ENCODE results near the gene TRMO. TPM values are rescaled to one million over a fixed set of nuclear protein-coding genes. Genes with fewer than 3 reads are reported as not detected.
"Not testable (repeated sequence)": the region's sequence is repeated elsewhere in the genome, so short reads cannot be mapped to it uniquely, and the experiment has no call there.

Gene TRMO
- total and polyA plus RNA-seq, 5 donors, result 5.3 to 9.5 (median 7.8) TPM

GRCh38 chr9:97959585-97959984 lies 37.3 kb upstream of the TRMO start:
- ATAC-seq, result no peak
- Histone ChIP-seq H3K4me1 (ENCODE audit: control insufficient read depth, insufficient read depth, low read length) (peaks cover 2% of the 10 kb centered on the region), H3K9me3 (ENCODE audit: control insufficient read depth, low read length) (no peaks in the 10 kb centered on the region), H3K27ac (ENCODE audit: low read length) (no peak overlapping the region), H3K4me3 (ENCODE audit: low read length) (no peak overlapping the region), H3K27me3 (ENCODE audit: control insufficient read depth, insufficient read depth) (no peaks in the 10 kb centered on the region)
- intact Hi-C loops (cut with DNase I), result no loop called here
- no peak for DNase-seq

- no peaks in the 10 kb centered on the region for H3K27me3 ChIP-seq (ENCODE audit: control insufficient read depth, insufficient read depth)
- H3K4me1 ChIP-seq (ENCODE audit: control insufficient read depth, insufficient read depth, low read length), result peaks cover 2% of the 10 kb centered on the region
- DNase-seq (no peak), ATAC-seq (no peak)
- no peaks in the 10 kb centered on the region for H3K9me3 ChIP-seq (ENCODE audit: control insufficient read depth, low read length)
- 74% methylated on average over 5 of the region's 5 CpGs for WGBS
- H3K4me3 ChIP-seq (ENCODE audit: low read length), result no peak overlapping the region
- intact Hi-C loops (cut with DNase I), result no loop called here
- no peak overlapping the region for H3K27ac ChIP-seq (ENCODE audit: low read length)
These were observed 36.7 kb upstream of the TRMO start for GRCh38 chr9:97958812-97959511.

- peaks cover 2% of the 10 kb centered on the region for H3K4me1 ChIP-seq (ENCODE audit: control insufficient read depth, insufficient read depth, low read length)
- H3K4me3 ChIP-seq (ENCODE audit: low read length), result no peak overlapping the region
- H3K9me3 ChIP-seq (ENCODE audit: control insufficient read depth, low read length), result no peaks in the 10 kb centered on the region
- ATAC-seq (no peak), DNase-seq (no peak)
- intact Hi-C loops (cut with DNase I), result no loop called here
- no peak overlapping the region for H3K27ac ChIP-seq (ENCODE audit: low read length)
- H3K27me3 ChIP-seq (ENCODE audit: control insufficient read depth, insufficient read depth), result no peaks in the 10 kb centered on the region
These were observed 34.0 kb upstream of the TRMO start for GRCh38 chr9:97956331-97956730.

- no peaks in the 10 kb centered on the region for H3K9me3 ChIP-seq (ENCODE audit: control insufficient read depth, low read length)
- ATAC-seq (no peak), DNase-seq (no peak)
- no peaks in the 10 kb centered on the region for H3K4me1 ChIP-seq (ENCODE audit: control insufficient read depth, insufficient read depth, low read length)
- H3K27ac ChIP-seq (ENCODE audit: low read length), result no peak overlapping the region
- H3K4me3 ChIP-seq (ENCODE audit: low read length), result no peak overlapping the region
- no peaks in the 10 kb centered on the region for H3K27me3 ChIP-seq (ENCODE audit: control insufficient read depth, insufficient read depth)
- intact Hi-C loops (cut with DNase I), result no loop called here
These were observed 32.3 kb upstream of the TRMO start for GRCh38 chr9:97954550-97954989.

DNA sequence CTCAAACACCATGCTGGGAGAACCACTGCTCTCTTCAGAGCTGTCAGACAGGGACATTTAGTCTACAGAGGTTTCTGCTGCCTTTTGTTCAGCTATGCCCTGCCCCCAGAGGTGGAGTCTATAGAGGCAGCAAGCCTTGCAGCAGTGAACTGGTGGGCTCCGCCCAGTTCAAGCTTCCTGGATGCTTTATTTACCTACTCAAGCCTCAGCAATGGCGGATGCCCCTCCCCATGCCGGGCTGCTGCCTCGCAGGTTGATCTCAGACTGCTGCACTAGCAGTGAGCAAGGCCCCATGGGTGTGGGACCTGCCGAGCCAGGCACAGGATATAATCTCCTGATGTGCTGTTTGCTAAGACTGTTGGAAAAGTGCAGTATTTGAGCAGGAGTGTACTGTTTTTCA lies 28.6 kb upstream of the TRMO start:
- H3K27me3 ChIP-seq (ENCODE audit: control insufficient read depth, insufficient read depth); H3K9me3 ChIP-seq (ENCODE audit: control insufficient read depth, low read length); H3K4me3 ChIP-seq (ENCODE audit: low read length); ATAC-seq; intact Hi-C loops (cut with DNase I); H3K4me1 ChIP-seq (ENCODE audit: control insufficient read depth, insufficient read depth, low read length); H3K27ac ChIP-seq (ENCODE audit: low read length); DNase-seq: not testable (repeated sequence)
- WGBS, result 80% methylated on average over 5 of the region's 5 CpGs

- intact Hi-C loops (cut with DNase I); DNase-seq; H3K4me1 ChIP-seq (ENCODE audit: control insufficient read depth, insufficient read depth, low read length); H3K4me3 ChIP-seq (ENCODE audit: low read length); H3K27ac ChIP-seq (ENCODE audit: low read length); ATAC-seq; H3K9me3 ChIP-seq (ENCODE audit: control insufficient read depth, low read length); H3K27me3 ChIP-seq (ENCODE audit: control insufficient read depth, insufficient read depth): not testable (repeated sequence)
- WGBS, result 48% methylated on average over 2 of the region's 2 CpGs
These were observed 24.8 kb upstream of the TRMO start for GRCh38 chr9:97947094-97947493.

DNA sequence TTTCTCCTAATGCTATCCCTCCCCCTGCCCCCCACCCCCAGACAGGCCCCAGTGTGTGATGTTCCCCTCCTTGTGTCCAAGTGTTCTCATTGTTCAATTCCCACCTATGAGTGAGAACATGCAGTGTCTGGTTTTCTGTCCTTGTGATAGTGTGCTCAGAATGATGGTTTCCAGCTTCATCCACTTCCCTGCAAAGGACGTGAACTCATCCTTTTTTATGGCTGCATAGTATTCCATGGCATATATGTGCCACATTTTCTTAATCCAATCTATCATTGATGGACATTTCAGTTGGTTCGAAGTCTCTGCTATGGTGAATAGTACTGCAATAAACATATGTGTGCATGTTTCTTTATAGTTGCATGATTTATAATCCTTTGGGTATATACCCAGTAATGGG lies 23.2 kb upstream of the TRMO start:
- H3K4me3 ChIP-seq (ENCODE audit: low read length); H3K27me3 ChIP-seq (ENCODE audit: control insufficient read depth, insufficient read depth); H3K27ac ChIP-seq (ENCODE audit: low read length); DNase-seq; H3K9me3 ChIP-seq (ENCODE audit: control insufficient read depth, low read length); intact Hi-C loops (cut with DNase I); ATAC-seq; H3K4me1 ChIP-seq (ENCODE audit: control insufficient read depth, insufficient read depth, low read length): not testable (repeated sequence)
- WGBS, result 79% methylated on average over 2 of the region's 2 CpGs

- intact Hi-C loops (cut with DNase I), result no loop called here
- Histone ChIP-seq H3K9me3 (ENCODE audit: control insufficient read depth, low read length) (no peaks in the 10 kb centered on the region), H3K27me3 (ENCODE audit: control insufficient read depth, insufficient read depth) (no peaks in the 10 kb centered on the region), H3K4me3 (ENCODE audit: low read length) (no peak overlapping the region), H3K4me1 (ENCODE audit: control insufficient read depth, insufficient read depth, low read length) (no peaks in the 10 kb centered on the region), H3K27ac (ENCODE audit: low read length) (no peak overlapping the region)
- DNase-seq (no peak), ATAC-seq (no peak)
- WGBS, result 77% methylated on average over 3 of the region's 3 CpGs
These were observed 22.3 kb upstream of the TRMO start for GRCh38 chr9:97944612-97945011.

DNA sequence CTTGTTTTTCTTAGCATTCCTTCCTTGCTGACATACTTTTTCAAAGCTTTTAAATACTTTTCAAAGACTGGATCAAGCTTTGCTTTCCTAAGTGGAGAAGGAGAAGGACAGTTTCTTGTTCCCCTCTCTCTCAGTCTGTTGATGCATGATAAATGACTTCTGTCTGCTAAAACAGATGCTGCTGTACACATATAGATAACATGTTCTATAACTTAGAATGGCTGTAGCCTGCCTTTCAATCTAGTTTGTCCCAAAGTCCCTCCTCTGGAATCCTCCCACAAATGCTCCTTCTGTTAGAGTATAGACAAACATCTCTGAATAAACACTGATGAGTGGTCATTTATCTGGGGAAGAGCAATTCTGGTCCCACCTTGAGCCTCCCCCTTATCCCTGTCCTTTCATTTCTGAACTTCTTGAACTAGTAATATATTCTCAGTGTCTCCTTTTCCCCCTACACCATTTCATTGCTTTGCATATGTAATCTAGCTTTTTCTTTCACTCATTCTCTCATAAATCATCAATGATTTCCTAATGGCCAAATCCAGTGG lies 21.1 kb upstream of the TRMO start:
- intact Hi-C loops (cut with DNase I), result no loop called here
- ATAC-seq (no peak), DNase-seq (no peak)
- H3K27ac ChIP-seq (ENCODE audit: low read length), result no peak overlapping the region
- H3K4me3 ChIP-seq (ENCODE audit: low read length), result no peak overlapping the region
- no peaks in the 10 kb centered on the region for H3K27me3 ChIP-seq (ENCODE audit: control insufficient read depth, insufficient read depth)
- H3K4me1 ChIP-seq (ENCODE audit: control insufficient read depth, insufficient read depth, low read length), result no peaks in the 10 kb centered on the region
- no peaks in the 10 kb centered on the region for H3K9me3 ChIP-seq (ENCODE audit: control insufficient read depth, low read length)

GRCh38 chr9:97941323-97941722 lies 19.0 kb upstream of the TRMO start:
- WGBS, result 83% methylated on average over 1 of the region's 1 CpG
- Histone ChIP-seq H3K4me1 (ENCODE audit: control insufficient read depth, insufficient read depth, low read length) (no peaks in the 10 kb centered on the region), H3K27ac (ENCODE audit: low read length) (no peak overlapping the region), H3K4me3 (ENCODE audit: low read length) (no peak overlapping the region), H3K9me3 (ENCODE audit: control insufficient read depth, low read length) (no peaks in the 10 kb centered on the region), H3K27me3 (ENCODE audit: control insufficient read depth, insufficient read depth) (no peaks in the 10 kb centered on the region)
- intact Hi-C loops (cut with DNase I), result no loop called here
- no peak for DNase-seq
- ATAC-seq, result no peak

GRCh38 chr9:97940741-97941140 lies 18.4 kb upstream of the TRMO start:
- ATAC-seq (no peak), DNase-seq (no peak)

GRCh38 chr9:97940233-97940632 lies 17.9 kb upstream of the TRMO start:
- H3K27ac ChIP-seq (ENCODE audit: low read length), result no peak overlapping the region
- H3K4me3 ChIP-seq (ENCODE audit: low read length), result no peak overlapping the region
- H3K4me1 ChIP-seq (ENCODE audit: control insufficient read depth, insufficient read depth, low read length), result no peaks in the 10 kb centered on the region
- intact Hi-C loops (cut with DNase I), result no loop called here
- no peak for ATAC-seq
- no peak for DNase-seq
- H3K27me3 ChIP-seq (ENCODE audit: control insufficient read depth, insufficient read depth), result peaks cover 6% of the 10 kb centered on the region
- no peaks in the 10 kb centered on the region for H3K9me3 ChIP-seq (ENCODE audit: control insufficient read depth, low read length)

More at GRCh38 chr9:97940741-97941140, 18.4 kb upstream of the TRMO start:
- WGBS, result 65% methylated on average over 3 of the region's 3 CpGs
- Histone ChIP-seq H3K27ac (ENCODE audit: low read length) (no peak overlapping the region), H3K27me3 (ENCODE audit: control insufficient read depth, insufficient read depth) (peaks cover 2% of the 10 kb centered on the region), H3K4me3 (ENCODE audit: low read length) (no peak overlapping the region), H3K9me3 (ENCODE audit: control insufficient read depth, low read length) (no peaks in the 10 kb centered on the region), H3K4me1 (ENCODE audit: control insufficient read depth, insufficient read depth, low read length) (no peaks in the 10 kb centered on the region)
- intact Hi-C loops (cut with DNase I), result no loop called here

All from right cardiac atrium (tissue), 5 donors.